ENCODE results near the gene CDC42. TPM values are rescaled to one million over a fixed set of nuclear protein-coding genes. Genes with fewer than 3 reads are reported as not detected.

CDC42 gene
- total and polyA plus RNA-seq, 2 of the 4 experiments (the other 2 are of a cell fraction) = 162 to 609 TPM

GRCh38 chr1:22105611-22106207 is 53.2 kb downstream of the CDC42 start:
- TF ChIP-seq SMC3 (IDR thresholded peaks at IDR 0.05; ENCODE audit: low read depth, low read length) (peak; percentile 80), NFE2L2 (IDR thresholded peaks at IDR 0.05; ENCODE audit: low read depth, low read length) (no peak), CTCF (conservative IDR thresholded peaks at IDR 0.05; ENCODE audit: low read depth, low read length) (peak; percentile 76), RAD21 (IDR thresholded peaks at IDR 0.05; ENCODE audit: low read length) (peak; percentile 74), USF2 (IDR thresholded peaks at IDR 0.05; ENCODE audit: low read depth, low read length) (no peak)
- ATAC-seq (ENCODE audit: low read depth) (peak; percentile 77), DNase-seq (peak; percentile 69)
- no peak overlapping the region for H3K14ac ChIP-seq (replicated peaks; ENCODE audit: low read depth, low read length)
- CTCF ChIA-PET = interaction anchor here (1.4 kb wide), 1 partner anchor 10 kb away, joined by 4 read pairs; no protein-coding TSS in a partner anchor
- no peak overlapping the region for H2BK120ac ChIP-seq (ENCODE audit: low read depth, low read length)
- peaks cover 17% of the 10 kb centered on the region for H3K36me3 ChIP-seq (ENCODE audit: control insufficient read depth, insufficient read depth, low read length)
- H2BK5ac ChIP-seq (ENCODE audit: low read depth, low read length, poor library complexity, severe bottlenecking) = no peak overlapping the region
- H4K91ac ChIP-seq (ENCODE audit: insufficient read depth, low read depth, low read length) = no peak overlapping the region
- no peak overlapping the region for H4K8ac ChIP-seq (ENCODE audit: low read depth in 2 of 2, low read length in 2 of 2)
- peaks cover 86% of the 10 kb centered on the region for H4K20me1 ChIP-seq (ENCODE audit: insufficient read depth, low read length)
- H3K9ac ChIP-seq (ENCODE audit: low read depth, low read length) = no peak overlapping the region
- H3K9me3 ChIP-seq (ENCODE audit: control insufficient read depth, insufficient read depth, low read length) = no peaks in the 10 kb centered on the region
- WGBS, 2 experiments (ENCODE audit: extremely low coverage in 2 of 2, insufficient read length in 1 of 2) = 50% methylated on average over 2 of the region's 5 CpGs; no CpG with 5 or more reads in 1 of the 2 experiments
- H3K27ac ChIP-seq (ENCODE audit: insufficient read depth, low read length) = no peak overlapping the region
- peaks cover 46 to 83% of the 10 kb centered on the region in 2 experiments for H3K79me1 ChIP-seq (ENCODE audit: low read depth in 1 of 2, low read length in 2 of 2)
- POLR2A ChIA-PET (ENCODE audit: unreplicated experiment) = no interaction called here
- no peak overlapping the region for H3K4ac ChIP-seq (ENCODE audit: low read depth, low read length)
- no peaks in the 10 kb centered on the region for H3K27me3 ChIP-seq (ENCODE audit: control insufficient read depth, insufficient read depth, low read length)
- no TSS peak for BruUV-seq (replicated peaks)
- in situ Hi-C loops (cut with MboI; ENCODE audit: low sequenced_read_pairs) = loop anchor here (5.0 kb wide), 1 partner anchor 312 kb away; no protein-coding TSS in a partner anchor
- no peak overlapping the region for H2AK5ac ChIP-seq (ENCODE audit: low read depth, low read length)
- H3K4me3 ChIP-seq (ENCODE audit: insufficient read depth, low read depth, low read length) = no peak overlapping the region
- no peak overlapping the region for H3K4me2 ChIP-seq (ENCODE audit: low read depth, low read length)
- dilution Hi-C loops (cut with HindIII; ENCODE audit: low sequenced_read_pairs, unreplicated experiment) = no loop called here
- peaks cover 9% of the 10 kb centered on the region for H3K4me1 ChIP-seq (ENCODE audit: control insufficient read depth, insufficient read depth, low read length)
- H3K9me1 ChIP-seq (ENCODE audit: insufficient read depth, low read length) = peaks cover 6% of the 10 kb centered on the region
- no peak overlapping the region for H2BK15ac ChIP-seq (ENCODE audit: low read depth, low read length)
- H2AK9ac ChIP-seq (replicated peaks; ENCODE audit: low read depth, low read length, poor library complexity) = no peak overlapping the region
- no peak overlapping the region for H2AFZ ChIP-seq (replicated peaks; ENCODE audit: low read length, poor library complexity)
- H3K18ac ChIP-seq (ENCODE audit: low read depth, low read length) = no peak overlapping the region
- no peak overlapping the region for H3K56ac ChIP-seq (ENCODE audit: extremely low read depth, insufficient read depth, low read length)
- intact Hi-C loops (cut with micrococcal nuclease) = loop anchor here (1.0 to 10.0 kb wide), 3 partner anchors 172 to 539 kb away; partner anchors contain the start of gene C1QC
- no peak overlapping the region for H3K23ac ChIP-seq (ENCODE audit: low read depth, low read length)
- H2BK20ac ChIP-seq (ENCODE audit: low read depth, low read length) = no peak overlapping the region
- no peak overlapping the region for H4K5ac ChIP-seq (ENCODE audit: low read depth, low read length)

All from IMR-90 (cell line).